ENCODE results near the gene PSD.
"Not testable (repeated sequence)": the region's sequence is repeated elsewhere in the genome, so short reads cannot be mapped to it uniquely, and the experiment has no call there.

PSD gene

GRCh38 chr10:102418622-102419268 is at the start of gene PSD:
PSD (minus strand) TSS chr10:102418785; CDS start chr10:102417038, 1,747 bp downstream.
- DNase-seq, result no peak

DNA sequence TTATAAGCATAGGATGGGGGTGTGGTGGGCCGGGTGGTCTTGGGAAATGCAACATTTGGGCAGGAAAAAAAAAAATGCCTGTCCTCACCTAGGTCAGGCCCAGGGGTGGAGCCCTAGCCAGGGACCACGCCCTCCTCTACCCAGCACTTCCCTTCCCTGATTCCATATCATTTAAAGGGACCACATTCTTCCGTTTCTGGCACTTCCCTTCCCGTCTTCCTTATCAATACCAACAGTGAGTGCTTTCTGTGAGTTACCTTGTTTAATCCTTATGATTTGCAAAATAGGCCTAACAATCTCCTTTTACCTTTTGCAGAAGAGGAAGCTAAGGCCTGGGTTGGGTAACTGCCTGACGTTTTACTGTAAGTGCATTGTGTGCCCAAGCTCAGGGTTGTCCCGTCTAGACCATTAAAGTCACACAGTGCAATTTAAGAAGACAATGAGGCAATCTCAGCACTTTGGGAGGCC is 49.4 kb upstream of the PSD start:
- DNase-seq, result peak; percentile 73

GRCh38 chr10:102467318-102467717 is 48.7 kb upstream of the PSD start:
- DNase-seq, result no peak

- DNase-seq, result no peak
These were observed 46.9 kb upstream of the PSD start for GRCh38 chr10:102465466-102465865.

- no peak for DNase-seq
These were observed 45.4 kb upstream of the PSD start for GRCh38 chr10:102463983-102464382.

DNA sequence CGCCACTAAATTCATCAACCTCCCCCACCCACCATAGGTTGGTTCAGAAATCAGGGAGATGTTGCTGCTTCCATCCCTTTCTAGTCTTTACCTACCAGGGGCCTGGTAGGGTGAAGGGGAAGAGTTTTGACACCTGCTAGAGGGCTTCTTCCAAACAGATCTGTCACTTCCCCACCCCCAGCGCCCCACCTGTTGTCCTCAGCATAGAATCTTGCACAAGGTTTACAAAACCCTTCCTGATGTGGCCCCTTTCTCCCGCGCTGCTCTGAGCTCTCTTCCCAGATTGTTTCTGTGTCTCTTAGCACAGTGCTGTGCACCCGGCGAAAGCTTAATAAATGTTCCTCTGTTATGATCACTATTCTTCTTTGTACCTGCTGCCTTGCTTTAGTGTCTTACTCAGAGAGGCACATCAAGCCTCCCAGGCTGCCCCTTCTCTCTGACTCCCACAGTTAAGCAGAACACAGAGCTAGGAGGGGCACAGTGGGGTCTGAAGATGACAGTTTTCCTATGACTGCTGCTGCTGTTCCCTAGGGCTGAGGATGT is 44.0 kb upstream of the PSD start:
- no peak for DNase-seq

DNA sequence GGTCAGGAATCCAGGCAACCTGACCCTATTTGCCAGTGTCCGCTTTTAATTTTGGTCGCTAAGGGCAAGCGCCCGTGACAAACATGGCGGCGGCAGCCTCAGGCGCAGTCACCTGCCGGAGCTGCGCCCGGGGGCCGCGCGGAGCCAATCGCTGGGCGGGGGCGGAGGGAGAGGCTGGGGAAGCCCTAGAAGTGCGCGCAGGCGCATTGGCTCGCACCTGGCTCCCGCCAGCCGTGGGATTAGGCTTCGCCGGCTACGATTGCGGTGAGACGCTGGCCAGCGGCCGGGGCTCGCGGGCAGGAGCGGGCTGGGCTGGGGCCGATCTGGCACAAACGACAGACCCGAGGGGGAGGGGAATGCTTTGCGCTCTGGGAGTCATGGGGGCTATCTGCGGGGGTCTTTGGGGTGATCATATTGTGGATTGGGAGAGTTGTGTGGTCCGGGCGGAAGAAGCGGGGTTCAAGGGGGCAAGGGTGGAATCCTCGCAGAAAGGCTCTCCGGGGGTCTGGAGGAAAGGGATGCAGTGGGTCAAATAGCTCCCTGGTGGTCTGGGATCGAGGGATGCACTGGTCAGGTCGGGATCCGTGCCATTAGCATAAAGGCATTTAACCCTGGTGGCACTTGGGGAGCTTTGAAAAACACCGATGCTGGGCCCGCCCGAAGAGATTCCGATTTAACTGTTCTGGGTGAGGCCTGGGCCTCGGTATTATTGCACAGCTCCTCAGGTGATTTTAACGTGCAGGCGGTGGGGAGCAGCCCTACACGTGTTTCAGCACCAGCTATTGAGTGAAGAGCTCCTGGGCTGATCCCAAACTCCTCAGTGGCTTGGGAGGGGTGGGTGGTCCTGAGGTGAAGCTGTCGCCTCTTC is 42.8 kb upstream of the PSD start:
- DNase-seq, result peak; percentile 92

DNA sequence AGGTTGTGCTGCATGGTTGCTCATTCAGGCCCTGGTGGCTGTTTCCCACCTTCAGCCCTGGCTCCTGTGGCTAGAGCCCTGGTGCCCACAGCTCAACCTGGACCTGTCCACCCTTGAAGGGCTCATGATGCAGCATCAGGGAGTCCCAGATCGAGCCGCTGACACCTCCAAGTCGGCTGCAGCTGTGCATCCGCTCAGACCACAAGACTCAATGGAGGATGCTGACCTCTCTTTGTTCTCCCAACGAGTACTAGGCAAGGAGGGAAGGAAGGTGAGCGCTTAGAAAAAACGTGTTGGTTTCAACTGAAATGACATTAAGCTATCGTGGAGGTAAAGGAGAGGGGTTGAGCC is 42.2 kb upstream of the PSD start:
- no peak for DNase-seq

DNA sequence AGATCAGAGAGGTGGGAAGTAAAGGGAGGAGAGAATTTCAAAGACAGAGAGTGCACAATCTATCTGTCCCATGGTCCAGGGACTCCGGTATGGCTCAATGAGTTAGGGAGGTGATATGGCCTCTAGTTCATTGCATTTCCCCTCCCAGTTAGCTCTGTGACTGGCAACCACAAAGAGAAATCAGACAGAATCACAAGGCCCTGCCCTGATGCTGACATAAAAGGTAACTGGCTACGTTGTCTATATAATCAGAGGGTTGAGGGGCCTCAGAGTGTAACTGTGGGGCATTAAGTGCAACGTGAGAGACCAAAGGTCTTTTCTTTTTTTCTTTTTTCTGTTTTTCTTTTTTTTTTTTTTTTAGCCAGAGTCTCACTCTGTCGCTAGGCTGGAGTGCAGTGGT is 40.1 kb upstream of the PSD start:
- no peak for DNase-seq

- DNase-seq, result no peak
These were observed 39.1 kb upstream of the PSD start for GRCh38 chr10:102457591-102458150.

GRCh38 chr10:102455893-102456471 is 37.4 kb upstream of the PSD start:
- DNase-seq, result peak; percentile 87

DNA sequence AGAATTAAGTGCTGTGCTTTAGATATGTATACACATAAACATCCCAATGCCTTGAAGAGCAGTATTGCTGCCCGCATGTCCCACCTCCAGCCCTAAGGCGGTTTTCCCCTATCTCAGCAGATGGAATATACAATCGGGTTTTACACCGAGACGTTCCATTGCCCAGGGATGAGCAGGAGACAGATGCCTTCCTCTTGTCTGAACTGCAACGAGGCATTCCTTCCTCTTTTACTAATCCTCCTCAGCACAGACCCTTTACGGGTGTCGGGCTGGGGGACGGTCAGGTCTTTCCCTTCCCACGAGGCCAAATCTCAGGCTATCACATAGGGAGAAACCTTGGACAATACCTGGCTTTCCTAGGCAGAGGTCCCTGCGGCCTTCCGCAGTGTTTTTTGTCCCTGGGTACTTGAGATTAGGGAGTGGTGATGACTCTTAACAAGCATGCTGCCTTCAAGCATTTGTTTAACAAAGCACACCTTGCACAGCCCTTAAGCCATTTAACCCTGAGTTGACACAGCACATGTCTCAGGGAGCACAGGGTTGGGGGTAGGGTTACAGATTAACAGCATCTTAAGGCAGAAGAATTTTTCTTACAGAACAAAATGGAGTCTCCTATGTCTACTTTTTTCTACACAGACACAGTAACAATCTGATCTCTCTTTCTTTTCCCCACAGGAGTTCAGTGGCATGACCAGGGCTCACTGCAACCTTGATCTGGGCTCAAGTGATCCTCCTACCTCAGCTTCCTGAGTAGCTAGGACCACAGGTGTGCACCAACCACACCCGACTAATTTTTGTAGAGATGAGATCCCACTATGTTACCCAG is 36.3 kb upstream of the PSD start:
- not testable (repeated sequence) for DNase-seq

- DNase-seq, result peak; percentile 39
These were observed 34.9 kb upstream of the PSD start for GRCh38 chr10:102453502-102453901.

DNA sequence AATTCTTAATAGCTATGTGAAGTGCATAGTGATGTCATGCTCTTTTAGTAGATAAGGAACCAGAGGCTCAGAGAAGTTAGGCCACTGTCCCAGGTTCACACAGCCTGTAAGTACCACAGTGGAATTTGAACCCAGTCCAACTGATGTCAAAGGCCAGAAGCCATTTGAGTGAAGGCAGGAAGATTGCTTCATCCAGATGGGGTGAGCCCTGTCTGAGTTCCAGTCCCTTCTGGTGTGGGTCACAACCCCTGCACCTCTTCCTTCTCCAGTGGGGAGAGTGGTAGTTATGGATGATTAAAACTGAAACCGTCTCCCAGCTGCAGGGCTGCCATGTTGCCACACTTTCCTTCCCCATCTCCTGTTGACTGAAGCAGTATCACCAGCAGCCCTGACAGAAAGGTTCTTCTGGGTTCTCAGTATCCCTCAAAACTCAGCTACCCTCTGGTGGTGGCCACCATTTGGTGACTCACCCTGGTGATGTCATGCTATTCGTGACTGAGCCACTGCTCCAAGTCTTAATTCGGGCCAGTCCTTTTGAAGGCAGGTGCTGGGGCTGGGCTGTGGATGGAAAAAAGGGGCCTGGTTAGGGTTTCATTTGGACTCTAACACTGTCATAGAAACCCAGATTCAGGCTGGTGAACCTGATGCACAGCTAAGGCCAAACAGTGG is 34.2 kb upstream of the PSD start:
- peak; percentile 95 for DNase-seq

DNA sequence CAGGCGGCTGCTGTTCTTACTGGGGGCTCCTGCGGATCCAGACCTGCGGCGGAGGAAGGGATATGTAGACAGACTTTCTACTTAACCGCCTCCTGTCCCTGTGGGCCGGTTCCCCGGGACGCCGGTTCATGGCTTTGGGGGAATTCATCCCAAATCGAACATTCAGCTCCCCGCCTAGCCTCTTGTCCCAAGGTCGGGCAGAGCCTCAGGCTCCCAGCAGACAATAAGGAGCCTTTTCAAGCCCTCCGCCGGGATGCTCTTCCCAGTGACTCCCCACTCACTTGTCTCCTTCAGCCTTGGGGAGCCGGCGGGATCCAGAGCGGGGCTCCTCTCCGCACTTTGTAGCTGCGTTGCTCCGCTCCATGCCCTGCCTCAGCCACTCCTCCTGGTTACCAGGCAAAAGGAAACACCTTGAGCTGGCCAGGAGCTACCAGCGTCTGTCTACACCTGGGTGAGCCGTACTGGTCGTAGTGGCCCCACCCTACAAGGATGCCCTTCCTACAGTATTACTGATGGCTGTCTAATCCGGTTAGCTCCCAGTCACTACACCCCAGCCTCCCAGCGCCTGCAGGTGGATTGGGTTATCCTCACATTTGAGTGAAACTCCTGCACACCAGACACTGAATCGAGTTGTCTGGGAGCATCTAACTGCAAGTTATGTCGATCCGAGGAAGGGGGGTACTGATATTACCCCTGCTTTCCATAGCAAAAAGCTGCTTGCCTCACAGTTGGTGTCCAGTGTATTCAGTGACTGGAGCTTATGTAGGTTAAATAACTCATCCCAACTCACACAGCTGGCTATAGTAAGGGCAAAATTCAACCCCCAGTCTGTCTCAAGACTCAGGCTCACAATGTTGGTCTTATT is 32.8 kb upstream of the PSD start, which contains the start of gene C10orf95:
Gene C10orf95, minus strand, starts transcription at position 439 of the 865 bp plus-strand sequence. CDS start 450 bp downstream, outside the sequence.
- DNase-seq, result no peak

- DNase-seq, result peak; percentile 80
These were observed 32.0 kb upstream of the PSD start for GRCh38 chr10:102450374-102451104.

- DNase-seq, result no peak
These were observed 31.5 kb upstream of the PSD start for GRCh38 chr10:102450124-102450373.

DNA sequence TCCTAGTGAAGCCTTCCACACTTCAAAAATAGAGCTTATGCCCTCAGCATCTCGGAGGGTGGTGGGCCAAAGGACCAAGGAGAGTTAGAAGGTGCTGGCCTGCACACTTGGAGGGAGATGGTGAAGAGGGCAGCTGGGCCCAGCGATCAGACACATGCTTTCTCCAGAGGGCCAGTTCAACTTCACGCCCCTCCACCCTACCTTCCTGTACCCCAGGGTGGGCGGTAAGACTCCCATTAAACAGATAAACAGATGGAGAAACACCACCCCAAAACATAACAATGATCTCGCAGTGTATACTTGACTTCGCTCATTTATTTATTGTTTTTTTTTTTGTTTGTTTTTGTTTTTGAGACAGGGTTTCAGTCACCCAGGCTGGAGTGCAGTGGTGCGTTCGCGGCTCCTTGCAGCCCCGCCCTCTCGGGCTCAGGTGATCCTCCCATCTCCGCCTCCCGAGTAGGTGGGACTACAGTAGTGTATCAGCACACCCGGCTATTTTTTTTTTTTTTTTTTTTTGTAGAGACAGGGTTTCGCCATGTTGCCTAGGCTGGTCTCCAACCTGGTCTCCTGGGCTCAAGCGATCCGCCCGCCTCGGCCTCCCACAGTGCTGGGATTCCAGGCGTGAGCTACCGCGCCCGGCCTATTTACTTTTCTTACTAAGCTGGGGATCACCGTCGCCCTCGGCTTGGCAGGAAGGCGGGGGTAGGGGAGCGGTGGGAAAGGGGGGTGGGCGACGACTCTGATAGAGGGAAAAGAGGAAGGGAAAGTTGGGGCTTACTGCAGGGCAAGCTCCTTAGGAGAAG is 30.9 kb upstream of the PSD start:
- peak; percentile 46 for DNase-seq

DNA sequence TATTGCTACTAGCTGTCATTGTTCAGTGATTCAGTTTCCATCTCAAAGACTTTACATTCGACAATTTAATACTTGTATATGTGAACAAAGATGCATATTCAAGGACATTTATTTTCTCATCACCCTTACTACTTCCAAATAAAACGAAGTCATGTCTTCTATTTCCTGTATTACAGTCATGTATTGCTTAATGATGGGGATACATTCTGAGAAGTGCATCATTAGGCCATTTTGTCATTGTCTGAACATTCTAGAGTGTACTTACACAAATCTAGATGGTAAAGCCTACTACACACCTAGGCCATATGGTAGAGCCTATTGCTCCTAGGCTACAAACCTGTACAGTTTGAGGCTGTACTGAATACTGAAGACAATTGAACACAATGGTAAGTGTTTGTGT is 26.3 kb upstream of the PSD start:
- peak; percentile 46 for DNase-seq

Data from suppressor macrophage treated with lipopolysaccharide for 4 hours (primary cell).